HAP-1 (cell line): ENCODE data around the gene PANX2.

Experiments used
- DNase-seq, 2 experiments: peaks; one replicate each; pipeline ENCODE4 v3.0.0-alpha.2; 2016 to 2020; ENCODE audit warnings: low spot score in 2 of 2
- H3K27me3 ChIP-seq: fragments of 250-450 bp; sonication (Bioruptor Pico); 2 replicates; pipeline ENCODE4 v1.5.1; 2020; ENCODE audit warnings: low read depth, mild to moderate bottlenecking, moderate library complexity
- H3K36me3 ChIP-seq: fragments of 250-450 bp; sonication (Bioruptor Pico); replicated peaks from 2 replicates; pipeline ENCODE4 v1.5.1; 2020; ENCODE audit warnings: mild to moderate bottlenecking
- H3K4me1 ChIP-seq: fragments of 250-450 bp; sonication (Bioruptor Pico); 2 replicates; pipeline ENCODE4 v1.5.1; 2020; ENCODE audit warnings: mild to moderate bottlenecking
- H3K4me3 ChIP-seq: fragments of 250-450 bp; sonication (Bioruptor Pico); 2 replicates; pipeline ENCODE4 v1.5.1; 2020; ENCODE audit warnings: mild to moderate bottlenecking, moderate library complexity
- H3K9me3 ChIP-seq: fragments of 250-450 bp; sonication (Bioruptor Pico); 2 replicates; pipeline ENCODE4 v1.5.1; 2020; ENCODE audit warnings: mild to moderate bottlenecking, moderate library complexity
- in situ Hi-C: fragments of 300-500 bp; cut with MboI; formaldehyde crosslinking; loops from 3 replicates; pipeline ENCODE4 v1.14.3; 2020; ENCODE audit warnings: low sequenced_read_pairs, inconsistent platforms, mixed read lengths

The PANX2 gene

GRCh38 chr22:50171319-50171964 lies 911 bp downstream of the PANX2 start:
- in situ Hi-C loops = no loop called here
- no peaks in the 10 kb centered on the region; the same call in 1 of the 2 replicates for H3K9me3 ChIP-seq
- no peaks in the 10 kb centered on the region for H3K27me3 ChIP-seq
- peak overlapping the region; percentile 31 for H3K4me3 ChIP-seq
- no peaks in the 10 kb centered on the region for H3K4me1 ChIP-seq
- H3K36me3 ChIP-seq = no peaks in the 10 kb centered on the region
- DNase-seq = no peak

- H3K4me1 ChIP-seq = no peaks in the 10 kb centered on the region
- DNase-seq = no peak
- no peaks in the 10 kb centered on the region for H3K36me3 ChIP-seq
- in situ Hi-C loops = no loop called here
- H3K9me3 ChIP-seq = no peaks in the 10 kb centered on the region
- no peaks in the 10 kb centered on the region for H3K27me3 ChIP-seq
- no peak overlapping the region for H3K4me3 ChIP-seq
Observed at GRCh38 chr22:50171965-50172421, 1.5 kb downstream of the PANX2 start.

- no peak overlapping the region for H3K4me3 ChIP-seq
- no peaks in the 10 kb centered on the region for H3K9me3 ChIP-seq
- in situ Hi-C loops = no loop called here
- H3K36me3 ChIP-seq = no peaks in the 10 kb centered on the region
- H3K4me1 ChIP-seq = no peaks in the 10 kb centered on the region
- no peaks in the 10 kb centered on the region for H3K27me3 ChIP-seq
- no peak for DNase-seq
Observed at GRCh38 chr22:50173311-50173982, 2.9 kb downstream of the PANX2 start.

GRCh38 chr22:50173983-50174355 lies 3.4 kb downstream of the PANX2 start:
- DNase-seq = no peak
- in situ Hi-C loops = no loop called here
- Histone ChIP-seq H3K4me3 (no peak overlapping the region), H3K36me3 (no peaks in the 10 kb centered on the region), H3K9me3 (no peaks in the 10 kb centered on the region), H3K4me1 (no peaks in the 10 kb centered on the region), H3K27me3 (no peaks in the 10 kb centered on the region)

GRCh38 chr22:50174382-50175190 lies 4.1 kb downstream of the PANX2 start:
- Histone ChIP-seq H3K9me3 (no peaks in the 10 kb centered on the region), H3K36me3 (no peaks in the 10 kb centered on the region; the same call in 1 of the 2 replicates), H3K4me3 (no peak overlapping the region), H3K4me1 (no peaks in the 10 kb centered on the region), H3K27me3 (no peaks in the 10 kb centered on the region)
- in situ Hi-C loops = no loop called here
- no peak for DNase-seq

GRCh38 chr22:50175191-50175461 lies 4.6 kb downstream of the PANX2 start:
- no peaks in the 10 kb centered on the region; the same call in 1 of the 2 replicates for H3K36me3 ChIP-seq
- H3K27me3 ChIP-seq = no peaks in the 10 kb centered on the region
- in situ Hi-C loops = no loop called here
- no peak overlapping the region for H3K4me3 ChIP-seq
- no peaks in the 10 kb centered on the region for H3K4me1 ChIP-seq
- H3K9me3 ChIP-seq = no peaks in the 10 kb centered on the region
- no peak for DNase-seq

- Histone ChIP-seq H3K4me3 (no peak overlapping the region), H3K9me3 (no peaks in the 10 kb centered on the region), H3K4me1 (no peaks in the 10 kb centered on the region), H3K36me3 (no peaks in the 10 kb centered on the region; the same call in 1 of the 2 replicates), H3K27me3 (no peaks in the 10 kb centered on the region)
- in situ Hi-C loops = no loop called here
- no peak for DNase-seq
Observed at GRCh38 chr22:50175921-50176849, 5.7 kb downstream of the PANX2 start.

- no peaks in the 10 kb centered on the region for H3K27me3 ChIP-seq
- in situ Hi-C loops = no loop called here
- no peaks in the 10 kb centered on the region for H3K4me1 ChIP-seq
- no peak for DNase-seq
- H3K36me3 ChIP-seq = no peaks in the 10 kb centered on the region; the same call in 1 of the 2 replicates
- no peak overlapping the region for H3K4me3 ChIP-seq
- no peaks in the 10 kb centered on the region for H3K9me3 ChIP-seq
Observed at GRCh38 chr22:50176850-50177536, 6.5 kb downstream of the PANX2 start.

GRCh38 chr22:50177537-50178470 lies 7.3 kb downstream of the PANX2 start:
- Histone ChIP-seq H3K36me3 (no peaks in the 10 kb centered on the region; the same call in 1 of the 2 replicates), H3K27me3 (no peaks in the 10 kb centered on the region), H3K4me3 (no peak overlapping the region), H3K9me3 (no peaks in the 10 kb centered on the region), H3K4me1 (no peaks in the 10 kb centered on the region)
- no peak for DNase-seq
- in situ Hi-C loops = no loop called here

GRCh38 chr22:50178471-50178864 lies 7.9 kb downstream of the PANX2 start:
- in situ Hi-C loops = no loop called here
- Histone ChIP-seq H3K9me3 (no peaks in the 10 kb centered on the region), H3K4me1 (no peaks in the 10 kb centered on the region), H3K4me3 (no peak overlapping the region), H3K27me3 (no peaks in the 10 kb centered on the region), H3K36me3 (no peaks in the 10 kb centered on the region; the same call in 1 of the 2 replicates)
- DNase-seq = no peak

- in situ Hi-C loops = no loop called here
- no peak for DNase-seq
Observed at GRCh38 chr22:50178871-50179869, 8.6 kb downstream of the PANX2 start.

More at GRCh38 chr22:50178871-50179869, 8.6 kb downstream of the PANX2 start:
- H3K27me3 ChIP-seq = no peaks in the 10 kb centered on the region
- no peaks in the 10 kb centered on the region for H3K9me3 ChIP-seq
- no peak overlapping the region for H3K4me3 ChIP-seq
- H3K4me1 ChIP-seq = no peaks in the 10 kb centered on the region
- no peaks in the 10 kb centered on the region; the same call in 1 of the 2 replicates for H3K36me3 ChIP-seq
